ENCODE results near the gene AJM1.
"Not testable (repeated sequence)": the region's sequence is repeated elsewhere in the genome, so short reads cannot be mapped to it uniquely, and the experiment has no call there.

Gene AJM1

DNA sequence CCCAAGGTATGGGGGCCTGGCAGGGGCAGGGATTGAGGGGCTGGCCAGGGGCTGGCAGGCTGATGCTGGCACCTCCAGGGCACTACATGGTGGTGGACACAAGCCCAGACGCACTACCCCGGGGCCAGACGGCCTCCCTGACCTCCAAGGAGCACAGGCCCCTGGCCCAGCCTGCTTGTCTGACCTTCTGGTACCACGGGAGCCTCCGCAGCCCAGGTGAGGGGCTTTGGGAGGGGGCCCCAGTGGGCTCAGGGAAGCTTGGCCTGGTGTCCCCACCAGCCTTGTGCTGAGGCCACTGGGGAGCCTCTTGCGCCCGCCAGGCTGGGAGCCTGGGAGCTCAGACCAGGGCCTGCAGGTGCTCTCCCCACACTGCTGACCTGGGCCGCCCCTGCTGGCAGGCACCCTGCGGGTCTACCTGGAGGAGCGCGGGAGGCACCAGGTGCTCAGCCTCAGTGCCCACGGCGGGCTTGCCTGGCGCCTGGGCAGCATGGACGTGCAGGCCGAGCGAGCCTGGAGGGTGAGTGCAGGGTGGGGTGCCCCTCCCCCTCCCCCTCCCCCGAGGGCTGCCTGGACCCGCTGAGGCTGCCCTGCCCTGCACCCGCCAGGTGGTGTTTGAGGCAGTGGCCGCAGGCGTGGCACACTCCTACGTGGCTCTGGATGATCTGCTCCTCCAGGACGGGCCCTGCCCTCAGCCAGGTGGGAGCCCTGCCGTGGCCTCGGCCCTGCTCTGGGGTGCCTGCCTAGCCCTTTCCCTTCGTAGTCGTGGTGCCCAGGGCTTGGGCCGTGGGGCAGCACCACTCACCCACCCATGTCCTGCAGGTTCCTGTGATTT is 15.5 kb downstream of the AJM1 start:
- DNase-seq, result no peak

DNA sequence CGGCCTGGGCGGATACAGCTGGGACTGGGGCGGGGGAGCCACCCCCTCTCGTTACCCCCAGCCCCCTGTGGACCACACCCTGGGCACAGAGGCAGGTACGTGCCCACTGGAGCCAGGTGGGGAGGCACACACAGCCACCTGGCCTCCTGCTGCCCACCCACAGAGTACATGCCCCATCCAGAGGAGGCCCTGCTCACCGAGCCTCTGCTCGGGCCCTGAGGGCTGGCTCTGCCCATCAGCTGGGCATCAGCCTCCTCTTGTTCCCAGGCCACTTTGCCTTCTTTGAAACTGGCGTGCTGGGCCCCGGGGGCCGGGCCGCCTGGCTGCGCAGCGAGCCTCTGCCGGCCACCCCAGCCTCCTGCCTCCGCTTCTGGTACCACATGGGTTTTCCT is 16.2 kb downstream of the AJM1 start:
- no peak for DNase-seq

DNA sequence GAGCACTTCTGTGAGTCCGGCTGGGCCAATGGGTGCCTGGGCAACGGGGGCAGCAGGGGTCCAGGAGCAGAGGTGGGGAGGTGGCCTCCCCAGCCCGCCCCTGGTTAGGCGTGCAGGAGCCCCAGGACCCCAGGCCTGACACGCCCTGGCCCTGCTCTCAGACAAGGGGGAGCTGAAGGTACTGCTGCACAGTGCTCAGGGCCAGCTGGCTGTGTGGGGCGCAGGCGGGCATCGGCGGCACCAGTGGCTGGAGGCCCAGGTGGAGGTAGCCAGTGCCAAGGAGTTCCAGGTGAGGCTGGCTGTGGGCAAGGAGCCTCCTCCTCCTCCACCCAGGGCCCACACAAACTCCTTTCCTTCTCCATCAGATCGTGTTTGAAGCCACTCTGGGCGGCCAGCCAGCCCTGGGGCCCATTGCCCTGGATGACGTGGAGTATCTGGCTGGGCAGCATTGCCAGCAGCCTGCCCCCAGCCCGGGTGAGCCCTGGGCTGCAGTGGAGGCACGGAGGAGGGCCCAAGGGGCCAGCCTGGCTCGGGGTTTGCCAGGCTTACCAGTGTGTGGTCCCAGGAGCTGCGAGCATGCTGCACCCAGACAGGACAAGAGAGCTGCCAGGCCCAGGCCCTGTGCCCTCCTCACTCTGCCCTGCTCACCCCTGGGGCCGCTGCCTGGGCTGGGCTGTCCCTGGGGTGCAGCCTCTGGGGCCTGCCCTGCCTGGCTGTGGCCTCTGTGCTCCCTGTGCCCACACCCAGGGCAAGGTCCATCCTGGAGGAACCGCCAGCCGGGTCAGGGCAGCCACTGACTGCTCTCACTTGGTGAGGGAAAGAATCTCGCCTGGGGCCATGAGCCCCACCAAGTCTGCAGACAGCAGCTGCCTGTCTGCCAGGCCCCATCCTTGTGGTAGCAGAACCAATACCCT is 16.8 kb downstream of the AJM1 start:
- no peak for DNase-seq

DNA sequence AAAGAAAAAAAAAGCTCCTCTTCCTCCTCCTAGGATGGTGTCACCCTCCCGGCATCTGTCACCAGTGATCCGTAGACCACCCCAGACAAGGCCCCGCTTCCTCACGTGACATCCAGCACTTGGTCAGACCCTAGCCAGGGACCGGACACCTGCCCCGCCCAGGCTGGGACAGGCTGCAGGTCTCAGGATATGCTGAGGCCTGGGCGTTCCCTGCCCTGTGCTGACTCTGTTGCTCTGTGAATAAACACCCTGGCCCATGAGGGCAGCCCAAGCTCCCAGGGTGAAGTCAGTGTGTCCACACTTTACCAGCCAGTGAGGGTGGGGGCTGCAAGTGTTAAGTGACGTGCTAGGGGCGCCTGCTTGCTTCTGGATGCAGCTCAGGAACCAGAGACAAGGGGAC is 18.3 kb downstream of the AJM1 start:
- DNase-seq, result no peak

DNA sequence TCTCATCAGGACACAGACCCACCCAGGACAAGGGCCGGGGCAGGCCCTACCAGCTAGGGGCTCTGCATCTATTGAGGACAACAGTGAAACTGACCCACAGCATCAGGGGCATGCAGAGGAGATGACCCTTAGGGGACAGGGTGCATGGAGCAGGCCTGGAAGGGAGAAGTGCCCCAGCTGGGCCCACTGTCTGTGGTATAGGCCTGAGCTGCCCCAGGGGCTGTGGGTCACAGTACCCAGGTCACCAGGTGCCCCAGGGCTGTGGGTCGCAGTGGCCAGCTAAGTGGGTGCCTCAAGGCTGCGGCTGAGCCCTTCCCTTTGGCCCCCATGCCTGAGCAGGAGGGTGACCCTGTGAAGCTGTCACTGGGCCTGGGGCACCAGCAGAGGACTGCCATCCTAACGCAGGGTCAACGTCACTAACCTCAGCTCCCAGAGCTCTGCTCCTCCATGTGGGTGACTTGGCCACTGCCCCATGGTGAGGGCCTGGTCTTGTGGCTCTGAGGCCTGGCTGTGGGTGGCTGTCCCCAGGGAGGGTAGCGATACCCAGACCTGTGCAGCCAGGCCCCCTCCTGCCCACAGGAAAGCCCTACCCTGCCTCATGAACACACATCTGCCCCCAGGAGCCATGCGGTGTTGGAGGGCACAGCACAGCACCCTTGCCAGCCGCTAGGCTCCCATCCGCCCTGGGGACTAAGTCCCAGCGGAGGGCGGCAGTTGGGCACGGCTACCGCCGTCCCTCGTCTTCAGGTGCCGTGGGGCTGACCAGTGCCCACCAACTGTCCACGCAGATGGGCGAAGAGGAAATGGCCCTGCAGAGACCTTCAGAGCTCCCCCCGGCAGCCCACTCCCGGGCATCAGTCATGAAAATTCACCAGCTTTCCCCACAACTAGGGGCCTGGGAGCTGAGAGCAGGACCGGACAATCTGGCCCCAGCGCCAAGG is 18.9 kb downstream of the AJM1 start:
- DNase-seq, result no peak

DNA sequence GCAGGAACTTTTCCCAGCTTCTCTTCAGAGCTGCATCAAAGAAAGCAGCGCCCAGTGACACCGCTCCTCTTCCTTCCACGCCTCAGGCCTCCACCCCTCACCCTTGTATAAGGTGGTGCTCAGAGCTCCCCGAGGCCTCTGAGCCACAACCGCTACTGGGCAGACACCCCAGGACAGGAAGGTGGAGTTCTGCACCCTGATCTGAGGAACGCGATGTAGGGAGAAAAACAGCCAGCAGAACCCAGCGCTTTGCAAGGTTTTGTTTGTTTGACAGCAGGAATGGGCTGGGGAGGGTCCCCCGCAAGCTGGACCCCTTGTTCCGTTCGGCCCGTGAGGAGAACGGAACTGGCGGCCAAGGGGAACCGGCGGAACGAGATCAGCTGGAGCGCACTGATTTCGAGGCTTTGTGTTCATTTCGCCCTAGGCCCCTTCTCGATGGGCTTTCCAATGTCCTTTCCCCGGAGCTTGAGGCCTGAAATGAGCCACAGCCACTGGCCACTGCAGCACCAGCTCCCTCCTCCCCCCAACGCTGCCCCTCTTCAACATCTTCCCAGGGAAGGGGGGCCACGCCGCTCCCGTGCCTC is 19.7 kb downstream of the AJM1 start:
- no peak for DNase-seq

DNA sequence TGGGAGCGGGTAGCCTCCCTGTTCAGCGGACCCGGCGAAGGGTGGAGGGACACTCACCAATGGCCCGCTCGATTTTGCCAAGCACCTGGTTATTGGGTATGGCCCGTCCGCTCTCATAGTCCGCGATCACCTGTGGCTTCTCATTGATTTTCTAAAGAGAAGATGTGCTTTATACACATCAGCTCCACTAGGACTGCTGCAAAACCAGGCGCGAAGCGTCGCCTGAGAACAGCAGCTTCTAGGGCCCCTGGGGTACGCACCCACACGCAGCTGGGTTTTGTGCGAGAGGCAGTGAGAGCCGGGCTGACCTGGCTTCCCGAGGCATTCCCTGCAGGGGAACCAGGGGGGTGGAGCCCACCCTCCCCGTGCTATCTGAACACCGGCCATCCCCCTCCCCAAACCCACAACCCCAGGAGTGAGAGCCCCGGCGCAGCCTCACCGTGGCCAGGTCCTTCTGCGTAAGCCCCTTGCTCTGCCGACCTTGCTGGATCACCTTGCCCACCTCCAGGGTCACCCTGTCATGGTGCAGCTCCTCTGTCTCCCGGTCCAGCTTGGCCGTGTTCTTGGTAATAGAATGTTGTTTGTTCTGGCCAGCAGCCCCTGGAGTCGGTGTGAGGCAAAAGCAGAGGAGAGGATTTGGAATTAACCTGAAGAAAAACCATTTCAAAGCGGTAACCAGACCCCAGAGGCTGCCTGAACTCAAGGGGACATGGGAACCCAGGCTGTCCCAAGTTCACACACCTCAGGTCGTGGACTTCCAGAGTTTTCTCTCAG is 20.8 kb downstream of the AJM1 start:
- no peak for DNase-seq

DNA sequence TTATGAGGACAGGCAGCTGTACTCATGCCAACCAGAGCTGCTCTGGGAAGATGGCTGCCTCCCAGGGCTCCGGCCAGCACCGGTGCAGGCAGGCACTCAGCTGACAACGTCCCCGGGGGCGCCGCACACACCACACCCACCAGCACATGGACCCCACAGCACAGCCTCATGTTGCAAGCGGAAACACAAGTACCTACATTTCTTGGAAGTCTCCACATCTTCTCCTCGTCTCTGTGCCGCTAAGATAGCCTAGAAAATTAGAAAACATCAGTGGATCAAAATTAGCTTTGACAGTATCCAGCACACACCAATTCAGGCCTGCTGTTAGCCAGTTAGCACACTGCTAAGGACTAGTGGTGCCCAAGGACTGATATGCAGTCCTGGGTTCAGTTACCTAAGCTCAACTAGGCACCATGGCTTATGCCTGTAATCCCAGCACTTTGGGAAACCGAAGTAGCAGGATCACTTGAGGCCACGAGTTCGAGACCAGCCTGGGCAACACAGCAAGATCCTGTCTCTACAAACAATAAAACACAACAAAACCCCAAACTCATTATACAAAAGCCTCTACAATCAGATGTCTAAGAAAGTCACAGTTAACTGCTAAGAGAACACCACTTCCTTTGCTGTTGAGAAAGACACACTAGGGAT is 21.5 kb downstream of the AJM1 start:
- DNase-seq, result no peak

DNA sequence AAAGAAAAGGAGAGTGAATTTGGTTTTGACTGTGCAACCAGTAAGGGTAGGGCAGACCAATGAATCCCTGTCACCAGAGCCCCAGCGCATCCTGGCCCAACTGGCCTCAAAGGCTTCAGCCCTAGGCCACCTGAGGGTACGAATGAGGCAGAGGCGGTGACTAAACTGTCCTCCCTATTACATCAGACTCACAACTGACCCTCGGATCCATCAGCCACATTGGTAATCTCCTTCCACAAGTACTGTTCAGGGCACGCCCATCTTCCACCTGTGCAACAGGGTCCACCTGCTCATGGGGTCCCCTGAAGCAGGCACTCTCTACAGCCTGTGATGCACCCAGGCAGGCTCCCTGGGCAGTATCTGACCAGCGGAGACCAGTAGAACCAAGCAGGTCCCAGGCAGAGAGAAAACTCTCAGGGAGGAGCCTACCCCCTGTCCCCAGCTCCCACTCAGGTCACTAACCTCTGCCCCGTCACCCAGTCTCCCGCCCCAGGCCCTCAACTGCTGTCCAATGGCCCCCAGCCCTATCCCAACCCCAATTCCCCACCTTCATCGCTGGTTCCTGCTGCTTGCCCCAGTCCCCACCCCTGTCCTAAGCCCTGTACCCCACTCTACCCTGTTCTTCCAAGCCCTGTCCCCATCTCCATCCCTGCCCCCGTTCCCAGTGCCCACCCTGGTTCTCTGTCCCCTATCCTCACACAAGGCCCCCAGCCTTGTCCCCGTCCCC is 22.9 kb downstream of the AJM1 start:
- DNase-seq, result no peak

DNA sequence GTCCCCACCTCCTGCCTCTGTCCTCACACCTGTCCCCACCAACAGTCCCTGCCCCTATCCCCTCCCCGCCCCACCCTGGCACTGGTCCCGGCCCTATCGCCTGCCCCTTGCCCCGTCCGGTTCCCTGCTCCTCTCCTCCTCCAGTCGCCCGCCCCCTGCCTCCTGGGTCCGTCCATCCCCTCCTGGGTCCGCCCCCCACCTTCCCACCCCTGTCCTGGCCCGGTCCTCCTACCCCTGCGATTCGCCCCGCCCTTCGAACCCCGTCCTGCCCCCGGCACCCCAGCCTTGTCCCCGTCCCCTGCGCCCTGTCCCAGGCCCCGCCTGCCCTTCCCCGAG is 23.5 kb downstream of the AJM1 start:
- no peak for DNase-seq

DNA sequence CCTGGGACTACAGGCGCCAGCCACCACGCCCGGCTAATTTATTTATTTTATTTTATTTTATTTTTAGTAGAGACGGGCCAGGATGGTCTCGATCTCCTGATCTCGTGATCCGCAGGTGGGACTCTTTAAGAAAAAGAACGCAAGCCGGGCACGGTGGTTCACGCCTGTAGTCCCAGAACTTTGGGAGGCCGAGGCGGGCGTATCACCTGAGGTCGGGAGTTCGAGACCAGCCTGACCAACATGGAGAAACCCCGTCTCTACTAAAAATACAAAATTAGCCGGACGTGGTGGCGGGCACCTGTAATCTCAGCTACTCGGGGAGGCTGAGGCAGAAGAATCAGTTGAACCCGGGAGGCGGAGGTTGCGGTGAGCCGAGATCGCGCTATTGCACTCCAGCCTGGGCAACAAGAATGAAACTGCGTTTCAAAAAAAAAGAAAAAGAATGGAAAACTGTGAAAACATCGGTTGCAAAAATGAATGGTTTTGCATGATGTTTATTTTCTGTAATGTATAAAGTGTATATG is 24.7 kb downstream of the AJM1 start:
- DNase-seq, result not testable (repeated sequence)

DNA sequence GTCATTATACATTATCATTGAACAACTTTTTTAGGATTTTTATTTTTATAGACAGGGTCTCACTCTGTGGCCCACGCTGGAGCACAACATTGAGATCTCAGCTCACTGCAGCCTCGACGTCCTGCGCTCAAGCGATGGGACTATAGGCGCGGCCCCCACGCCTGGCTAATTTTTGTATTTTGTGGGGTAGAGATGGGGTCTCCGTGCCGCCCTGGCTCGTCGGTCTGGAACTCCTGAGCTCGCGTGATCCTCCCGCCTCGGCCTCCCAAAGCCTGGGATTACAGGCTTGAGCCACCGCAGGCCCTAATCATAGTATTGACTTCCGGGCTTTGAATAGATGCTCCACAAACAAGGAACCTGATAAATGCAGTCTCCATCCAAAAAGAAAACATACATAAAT is 25.2 kb downstream of the AJM1 start:
- no peak for DNase-seq

DNA sequence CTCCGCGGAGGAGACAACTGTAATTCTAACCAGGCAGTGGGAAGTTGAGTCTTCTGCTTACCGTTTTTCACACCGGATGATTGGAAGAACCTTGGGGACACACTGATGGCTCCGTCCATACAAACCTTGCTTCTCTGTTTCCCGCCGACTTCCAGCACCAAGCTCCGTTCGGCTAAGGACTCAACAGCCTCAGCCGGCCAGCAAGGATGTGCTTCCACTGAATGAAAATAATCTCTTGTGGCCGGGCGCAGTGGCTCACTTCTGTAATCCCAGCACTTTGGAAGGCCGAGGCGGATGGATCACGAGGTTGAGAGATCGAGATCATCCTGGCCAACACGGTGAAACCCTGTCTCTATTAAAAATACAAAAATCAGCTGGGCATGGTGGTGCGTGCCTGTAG is 25.6 kb downstream of the AJM1 start:
- no peak for DNase-seq

DNA sequence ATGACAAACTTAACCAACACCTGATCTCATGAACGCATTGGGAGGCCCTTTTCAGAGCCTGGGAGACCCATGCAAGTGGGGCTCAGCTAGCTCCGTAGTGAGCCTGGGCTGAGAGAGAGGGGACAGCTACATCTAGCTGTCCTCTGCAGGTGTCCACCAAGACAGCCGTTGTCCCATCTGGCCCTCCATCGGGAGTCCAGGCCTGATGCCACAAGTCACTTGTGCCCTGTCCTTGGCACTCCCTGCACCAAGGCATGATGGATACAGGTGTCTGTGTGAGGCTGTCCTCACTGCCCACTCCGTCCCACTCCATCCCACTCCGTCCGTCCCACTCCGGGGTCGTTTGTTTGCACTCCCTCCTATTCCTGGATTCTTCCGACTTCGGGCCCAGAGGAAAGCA is 26.4 kb downstream of the AJM1 start:
- no peak for DNase-seq

DNA sequence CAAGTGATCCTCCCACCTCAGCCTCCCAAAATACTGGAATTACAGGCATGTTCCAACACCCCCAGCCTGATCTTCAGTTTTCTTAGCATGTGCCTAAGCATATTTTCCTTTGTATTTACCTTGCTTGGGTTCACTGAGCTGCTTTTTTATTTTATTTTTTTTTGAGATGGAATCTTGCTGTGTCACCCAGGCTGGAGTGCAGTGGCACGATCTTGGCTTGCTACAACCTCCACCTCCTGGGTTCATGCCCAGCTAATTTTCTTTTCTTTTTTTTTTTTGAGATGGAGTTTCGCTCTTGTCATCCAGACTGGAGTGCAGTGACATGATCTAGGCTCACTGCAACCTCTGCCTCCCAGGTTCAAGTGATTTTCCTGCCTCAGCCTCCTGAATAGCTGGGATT is 27.3 kb downstream of the AJM1 start:
- DNase-seq, result not testable (repeated sequence)

DNA sequence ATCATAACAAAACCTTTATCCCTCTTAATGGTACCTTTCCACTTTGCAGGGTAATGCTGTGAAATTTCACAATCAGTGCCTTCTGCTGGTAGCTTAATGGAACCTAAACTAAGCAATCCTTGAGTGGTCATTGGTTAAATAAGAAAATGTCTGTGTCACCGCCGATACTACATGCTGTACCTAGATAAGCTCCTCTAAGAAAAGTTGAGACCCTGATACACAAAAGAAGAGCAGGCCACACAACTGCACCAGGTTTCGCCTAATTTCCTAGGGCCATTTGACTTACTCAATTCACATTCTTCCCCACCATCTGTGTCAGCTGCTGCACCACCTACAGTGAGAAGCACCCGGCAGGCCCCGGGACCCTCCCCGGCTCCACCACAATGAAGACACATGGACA is 32.9 kb downstream of the AJM1 start:
- no peak for DNase-seq

DNA sequence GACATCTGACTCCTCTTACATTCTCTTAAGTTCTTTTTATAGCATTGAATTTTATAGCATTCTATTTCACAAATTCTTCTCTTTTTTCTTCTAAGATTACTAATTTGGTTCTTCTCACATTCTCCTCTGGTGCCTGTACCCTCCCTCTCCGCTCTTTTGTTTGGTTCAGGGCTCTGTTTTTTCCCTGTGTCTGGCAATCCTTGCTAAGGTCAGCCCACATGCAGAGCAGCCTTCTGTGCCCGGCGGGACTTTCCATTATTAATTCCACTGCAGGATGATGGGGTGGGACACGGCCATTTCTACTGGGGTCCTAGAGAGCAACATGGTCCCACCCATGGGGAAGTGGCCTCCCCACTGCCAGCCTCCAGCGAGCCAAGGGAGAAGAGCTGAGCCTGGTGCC is 34.2 kb downstream of the AJM1 start:
- no peak for DNase-seq

DNA sequence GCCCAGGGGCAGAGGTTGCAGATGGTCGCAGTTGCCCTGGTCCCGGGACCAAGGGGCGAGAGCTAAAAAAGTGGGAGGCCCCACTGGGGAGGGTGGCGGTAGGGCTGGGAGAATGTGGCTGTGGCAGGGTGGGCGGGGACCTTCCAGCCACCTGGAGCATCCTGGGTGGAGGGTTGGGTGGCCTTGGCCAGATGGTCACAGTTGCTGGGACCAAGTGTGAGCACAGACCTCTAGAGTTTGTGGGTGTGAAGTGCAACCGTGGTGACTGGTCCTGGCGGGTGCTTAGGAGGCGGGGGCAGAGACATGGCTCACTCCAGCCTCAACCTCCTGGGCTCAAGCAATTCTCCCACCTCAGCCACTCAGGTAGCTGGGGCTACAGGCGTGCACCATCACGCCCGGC is 38.4 kb downstream of the AJM1 start:
- no peak for DNase-seq

DNA sequence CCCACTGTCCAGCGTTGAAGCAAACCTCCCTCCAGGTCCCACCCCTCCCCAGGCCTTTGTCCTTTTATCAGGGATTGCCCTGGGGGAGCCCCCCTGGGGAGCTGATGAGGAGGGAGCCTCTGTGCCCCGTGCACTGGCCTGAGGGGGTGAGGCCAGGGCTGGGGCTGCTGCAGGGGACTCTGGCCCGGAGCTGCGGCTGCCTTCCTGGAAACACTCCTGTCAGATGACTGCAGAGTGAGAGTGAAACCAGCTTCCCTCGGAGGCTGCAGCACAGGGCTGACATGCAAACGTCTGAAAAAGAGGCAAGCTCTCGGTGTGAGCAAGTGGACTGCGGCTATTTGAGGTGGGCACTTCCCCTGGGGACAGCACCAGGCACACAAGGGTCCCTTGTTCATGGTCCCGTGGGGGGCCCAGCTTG is 39.4 kb downstream of the AJM1 start:
- DNase-seq, result no peak

Data from fibroblast of skin of right quadriceps (primary cell).